Astrocyte (in vitro differentiated cells and primary cell): ENCODE data around the gene GNA14.

Experiments used
- CTCF ChIP-seq: IDR thresholded peaks from 2 replicates; pipeline ENCODE4 v1.5.1; 2011; ENCODE audit warnings: low read depth, mild to moderate bottlenecking, inconsistent platforms, low read length, moderate library complexity; ENCODE audit not compliant: insufficient read depth
- EZH2 ChIP-seq: IDR thresholded peaks from 2 replicates; pipeline ENCODE4 v1.6.1; 2012; ENCODE audit warnings: mild to moderate bottlenecking, low read length, inconsistent platforms; ENCODE audit not compliant: insufficient read depth

GRCh38 chr9:77592476-77592875 is 55.6 kb downstream of the GNA14 start:
- TF ChIP-seq CTCF (no peak), EZH2 (no peak)
